Spleen (tissue), 7 donors: ENCODE results near the gene DEFB132.

Experiments used
- POLR2A ChIP-seq, 3 donors: fragments of 450-650 bp; IDR thresholded peaks; one replicate each; pipeline ENCODE4 v1.5.1; 2017; ENCODE audit warnings: antibody characterized with exemption in 3 of 3, mild to moderate bottlenecking in 1 of 3
- TF ChIP-seq, protein P1 (sequence below), 11 experiments: fragments of 200-600 bp in 7 of 11; fragments of 450-650 bp in 4 of 11; sonication (generic) in 4 of 11; IDR thresholded peaks in 8 of 11; conservative IDR thresholded peaks in 3 of 11; 1 replicate in 7 of 11; 2 replicates in 4 of 11; pipeline versions ENCODE4 v1.4.0 to v1.8.0; 2016 to 2021; ENCODE audit warnings: antibody characterized with exemption in 11 of 11, inconsistent platforms in 4 of 11, mild to moderate bottlenecking in 1 of 11
- donor health status: DM: no; HTN: no; CAD: no; lungs with moderate emphysema.
- donor health status: DM: no; HTN: no; CAD: no.
- donor health status: DM: no; HTN: no; CAD: no.

DNA sequence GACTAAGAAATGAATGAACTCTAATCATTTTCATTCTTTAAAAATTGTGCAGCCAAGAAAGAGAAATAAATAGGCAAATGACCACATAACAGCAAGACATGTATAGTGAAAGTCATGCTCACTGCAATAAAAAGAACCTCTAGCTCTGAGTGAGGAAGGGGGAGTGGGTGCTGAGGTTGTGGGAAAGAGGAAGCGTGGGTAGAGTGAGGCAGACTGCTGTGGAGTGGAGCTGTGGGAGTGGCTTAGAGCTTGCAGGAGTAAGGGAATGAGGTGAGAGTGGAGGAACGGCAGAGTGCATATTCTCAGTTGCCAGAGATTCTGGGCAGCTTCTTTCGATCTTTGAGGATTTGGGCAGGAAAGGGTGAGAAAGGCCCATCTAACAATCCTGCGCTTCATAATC, 20.0 kb upstream of the DEFB132 start:
- TF ChIP-seq, protein P1, sequence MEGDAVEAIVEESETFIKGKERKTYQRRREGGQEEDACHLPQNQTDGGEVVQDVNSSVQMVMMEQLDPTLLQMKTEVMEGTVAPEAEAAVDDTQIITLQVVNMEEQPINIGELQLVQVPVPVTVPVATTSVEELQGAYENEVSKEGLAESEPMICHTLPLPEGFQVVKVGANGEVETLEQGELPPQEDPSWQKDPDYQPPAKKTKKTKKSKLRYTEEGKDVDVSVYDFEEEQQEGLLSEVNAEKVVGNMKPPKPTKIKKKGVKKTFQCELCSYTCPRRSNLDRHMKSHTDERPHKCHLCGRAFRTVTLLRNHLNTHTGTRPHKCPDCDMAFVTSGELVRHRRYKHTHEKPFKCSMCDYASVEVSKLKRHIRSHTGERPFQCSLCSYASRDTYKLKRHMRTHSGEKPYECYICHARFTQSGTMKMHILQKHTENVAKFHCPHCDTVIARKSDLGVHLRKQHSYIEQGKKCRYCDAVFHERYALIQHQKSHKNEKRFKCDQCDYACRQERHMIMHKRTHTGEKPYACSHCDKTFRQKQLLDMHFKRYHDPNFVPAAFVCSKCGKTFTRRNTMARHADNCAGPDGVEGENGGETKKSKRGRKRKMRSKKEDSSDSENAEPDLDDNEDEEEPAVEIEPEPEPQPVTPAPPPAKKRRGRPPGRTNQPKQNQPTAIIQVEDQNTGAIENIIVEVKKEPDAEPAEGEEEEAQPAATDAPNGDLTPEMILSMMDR (IDR thresholded peaks at IDR 0.05 in 8 of 11, conservative IDR thresholded peaks at IDR 0.05 in 3 of 11), result no peak
- no peak for TF ChIP-seq POLR2A (IDR thresholded peaks at IDR 0.05)
